T-cell (primary cell): Measurements from ENCODE around the gene GPS2. TPM values are rescaled to one million over a fixed set of nuclear protein-coding genes. Genes with fewer than 3 reads are reported as not detected.
A peak's percentile ranks its signal among the peaks of the same experiment; 100 is the strongest.
"Not testable (repeated sequence)": the region's sequence is repeated elsewhere in the genome, so short reads cannot be mapped to it uniquely, and the experiment has no call there.

Source experiments
- ATAC-seq, 4 experiments: fragments of 200-7000 bp in 3 of 4; fragments of 150-1000 bp in 1 of 4; cut with Tn5 transposase; replicated peaks in 1 of 4; 1 replicate in 3 of 4; 2 replicates in 1 of 4; pipeline ENCODE4 v1.10.0; 2021; ENCODE audit warnings: moderate library complexity in 3 of 4, mild to moderate bottlenecking in 2 of 4, moderate number of reproducible peaks in 1 of 4
- CTCF ChIA-PET, 2 donors: fragments of 300-600 bp; sonication (Branson Sonifier 250); formaldehyde crosslinking; loops; one replicate each; lab custom pipeline; 2022; ENCODE audit warnings: antibody characterized with exemption in 2 of 2; lab: Charles Lee
- POLR2A ChIA-PET, 2 donors: fragments of 300-600 bp; sonication (Branson Sonifier 250); formaldehyde crosslinking; loops; one replicate each; lab custom pipeline; 2022; ENCODE audit warnings: antibody characterized with exemption in 2 of 2; lab: Charles Lee
- DNase-seq, 35 experiments: peaks; one replicate each; pipeline versions ENCODE4 v3.0.0 to v3.0.0-alpha.2; 2013 to 2023
- H3K27ac ChIP-seq: one replicate; pipeline ENCODE4 v1.5.1; 2013; ENCODE audit warnings: low read length
- H3K27me3 ChIP-seq, 2 experiments: replicated peaks in 1 of 2; 1 replicate in 1 of 2; 2 replicates in 1 of 2; pipeline versions ENCODE4 v1.6.1 to v1.7.0; 2013; ENCODE audit warnings: low read length in 1 of 2, mixed read lengths in 1 of 2; ENCODE audit not compliant: control insufficient read depth in 2 of 2, insufficient read depth in 2 of 2; ENCODE audit errors: extremely low read depth in 1 of 2
- H3K36me3 ChIP-seq, 2 donors: 1 replicate in 1 of 2; 2 replicates in 1 of 2; pipeline versions ENCODE4 v1.6.1 to v1.7.0; 2013; ENCODE audit warnings: low read length in 1 of 2; ENCODE audit not compliant: control insufficient read depth in 2 of 2, insufficient read depth in 1 of 2; ENCODE audit errors: extremely low read depth in 1 of 2
- H3K4me1 ChIP-seq, 2 experiments: 1 replicate in 1 of 2; 2 replicates in 1 of 2; pipeline versions ENCODE4 v1.6.1 to v1.7.0; 2013; ENCODE audit warnings: low read length in 2 of 2, mixed read lengths in 1 of 2; ENCODE audit not compliant: insufficient read depth in 2 of 2, control insufficient read depth in 1 of 2; ENCODE audit errors: extremely low read depth in 1 of 2
- H3K4me3 ChIP-seq, 2 donors: 1 replicate in 1 of 2; 2 replicates in 1 of 2; pipeline versions ENCODE4 v1.5.1 to v1.7.0; 2013; ENCODE audit warnings: mild to moderate bottlenecking in 2 of 2, low read length in 1 of 2, moderate library complexity in 1 of 2; ENCODE audit not compliant: control insufficient read depth in 1 of 2; ENCODE audit errors: extremely low read depth in 1 of 2
- H3K9me3 ChIP-seq: 2 replicates; pipeline ENCODE4 v1.7.0; 2013
- H3K27ac Mint-ChIP-seq, 2 donors: one replicate each; pipeline ENCODE4 v1.8.0; 2020 to 2021; ENCODE audit warnings: mild to moderate bottlenecking in 2 of 2, mixed read lengths in 2 of 2
- H3K27me3 Mint-ChIP-seq, 2 donors: one replicate each; pipeline ENCODE4 v1.8.0; 2021 to 2022; ENCODE audit warnings: mixed read lengths in 2 of 2
- H3K36me3 Mint-ChIP-seq: one replicate; pipeline ENCODE4 v1.8.0; 2021; ENCODE audit warnings: mixed read lengths
- H3K4me1 Mint-ChIP-seq, 3 donors: one replicate each; pipeline ENCODE4 v1.8.0; 2020 to 2022; ENCODE audit warnings: mixed read lengths in 3 of 3, mild to moderate bottlenecking in 1 of 3
- H3K4me3 Mint-ChIP-seq, 3 donors: one replicate each; pipeline ENCODE4 v1.8.0; 2020 to 2022; ENCODE audit warnings: mild to moderate bottlenecking in 3 of 3, mixed read lengths in 3 of 3, moderate library complexity in 3 of 3
- H3K9me3 Mint-ChIP-seq, 3 donors: one replicate each; pipeline ENCODE4 v1.8.0; 2020 to 2022; ENCODE audit warnings: mixed read lengths in 3 of 3
- WGBS: methylation state at CpG from one replicate; pipeline ENCODE4 v1.1.5; 2013; ENCODE audit warnings: missing lambda C conversion rate; ENCODE audit not compliant: insufficient coverage; 5-methylcytosine and 5-hydroxymethylcytosine counted together
- total RNA-seq, 35 experiments: library from RNA in 6 of 35; stranded (reverse) in 6 of 35; fragments of 120-200 nt in 1 of 35; gene quantifications; one replicate each; pipeline versions ENCODE4 v1.2.1 to v1.2.4 and lab custom pipeline; 2013 to 2026

Gene GPS2
- total RNA-seq, 5 donors from 2014 or later (not counting 1 experiment from before 2014, with no cell fraction given): 114 to 129 (median 125) TPM

GRCh38 chr17:7341842-7342241 is 26.7 kb upstream of the GPS2 start:
- H3K4me3 Mint-ChIP-seq: no peak overlapping the region
- no peak overlapping the region for H3K27ac ChIP-seq

GRCh38 chr17:7340179-7340578 is 25.0 kb upstream of the GPS2 start:
- H3K27ac Mint-ChIP-seq: peak overlapping the region; percentile 71 to 76
- WGBS: no CpG with 5 or more reads among the region's 2 CpGs

More at GRCh38 chr17:7341842-7342241, 26.7 kb upstream of the GPS2 start:
- no peak overlapping the region for H3K4me3 ChIP-seq
- ATAC-seq (no peak), DNase-seq (no peak)
- no peaks in the 10 kb centered on the region for H3K27me3 ChIP-seq
- H3K9me3 ChIP-seq: no peaks in the 10 kb centered on the region
- 96% methylated on average over 10 of the region's 13 CpGs for WGBS
- H3K9me3 Mint-ChIP-seq: no peaks in the 10 kb centered on the region
- peaks cover 27% of the 10 kb centered on the region for H3K36me3 Mint-ChIP-seq
- ChIA-PET POLR2A (interaction anchor here in 1 of 2 donors (1.0 kb wide), 1 partner anchor 32 kb away, joined by 3 read pairs; no protein-coding TSS in a partner anchor), CTCF (interaction anchor here in 1 of 2 donors (0.6 to 1.1 kb wide), 2 partner anchors 12 to 33 kb away, joined by 4 read pairs; no protein-coding TSS in a partner anchor)
- peaks cover 2 to 60% of the 10 kb centered on the region in 2 experiments for H3K4me1 ChIP-seq
- H3K36me3 ChIP-seq: peaks cover 19 to 83% of the 10 kb centered on the region in 2 donors
- H3K27ac Mint-ChIP-seq: peak overlapping the region in 1 of 2 donors; percentile 16
- H3K4me1 Mint-ChIP-seq: peaks cover 28 to 45% (median 43%) of the 10 kb centered on the region in 3 donors
- H3K27me3 Mint-ChIP-seq: no peaks in the 10 kb centered on the region

GRCh38 chr17:7337600-7337999 is 22.4 kb upstream of the GPS2 start:
- Histone ChIP-seq H3K36me3 (peaks cover 0 to 44% of the 10 kb centered on the region in 2 donors), H3K4me1 (peaks cover 10 to 85% of the 10 kb centered on the region in 2 experiments), H3K27ac (peak overlapping the region; percentile 72), H3K4me3 (peak overlapping the region; percentile 78 to 93)
- ATAC-seq, H3K9me3 ChIP-seq, DNase-seq, H3K27me3 Mint-ChIP-seq, H3K27me3 ChIP-seq, H3K9me3 Mint-ChIP-seq: not testable (repeated sequence)
- Mint-ChIP-seq H3K36me3 (peaks cover 17% of the 10 kb centered on the region), H3K27ac (peak overlapping the region; percentile 99 to 100), H3K4me1 (peaks cover 47 to 65% (median 63%) of the 10 kb centered on the region in 3 donors), H3K4me3 (peak overlapping the region; percentile 93 to 98 (median 93))
- ChIA-PET CTCF (interaction anchor here (0.7 to 2.3 kb wide), 3 partner anchors 11 to 106 kb away, joined by 4 to 5 read pairs (median 5); no protein-coding TSS in a partner anchor), POLR2A (interaction anchor here in 1 of 2 donors (0.6 kb wide), 1 partner anchor 16 kb away, joined by 3 read pairs; no protein-coding TSS in a partner anchor)
- WGBS: 5% methylated on average over 5 of the region's 7 CpGs

More at GRCh38 chr17:7340179-7340578, 25.0 kb upstream of the GPS2 start:
- no peaks in the 10 kb centered on the region for H3K27me3 ChIP-seq
- Mint-ChIP-seq H3K4me1 (peaks cover 38 to 55% (median 48%) of the 10 kb centered on the region in 3 donors), H3K36me3 (peaks cover 23% of the 10 kb centered on the region), H3K4me3 (peak overlapping the region in 1 of 3 donors; percentile 98), H3K27me3 (no peaks in the 10 kb centered on the region), H3K9me3 (no peaks in the 10 kb centered on the region)
- H3K4me1 ChIP-seq: peaks cover 10 to 67% of the 10 kb centered on the region in 2 experiments
- no peaks in the 10 kb centered on the region for H3K9me3 ChIP-seq
- H3K36me3 ChIP-seq: peaks cover 12 to 69% of the 10 kb centered on the region in 2 donors
- H3K27ac ChIP-seq: no peak overlapping the region
- CTCF ChIA-PET: no interaction called here
- H3K4me3 ChIP-seq: no peak overlapping the region
- POLR2A ChIA-PET: no interaction called here
- no peak for DNase-seq
- ATAC-seq: no peak

GRCh38 chr17:7336240-7337175 is 21.3 kb upstream of the GPS2 start, which contains the start of gene ACAP1:
TSS of gene ACAP1 (plus strand) at chr17:7336529. CDS start at chr17:7336735, 206 bp downstream.
- peak within 1 kb of the TSS; percentile 78 to 93 for H3K4me3 ChIP-seq
- H3K36me3 ChIP-seq: peaks cover 0 to 34% of the 10 kb centered on the region in 2 donors
- Mint-ChIP-seq H3K27me3 (no peaks in the 10 kb centered on the region), H3K9me3 (no peaks in the 10 kb centered on the region), H3K4me3 (peak within 1 kb of the TSS; percentile 93 to 98 (median 93)), H3K36me3 (peaks cover 15% of the 10 kb centered on the region), H3K27ac (peak within 1 kb of the TSS; percentile 99 to 100), H3K4me1 (peaks cover 53 to 67% (median 66%) of the 10 kb centered on the region in 3 donors)
- H3K9me3 ChIP-seq: no peaks in the 10 kb centered on the region
- peak within 1 kb of the TSS; percentile 72 for H3K27ac ChIP-seq
- peaks cover 19 to 86% of the 10 kb centered on the region in 2 experiments for H3K4me1 ChIP-seq
- ChIA-PET POLR2A (interaction anchor here (0.5 to 1.0 kb wide), 7 partner anchors 8 to 145 kb away, joined by 3 to 4 read pairs (median 3); no protein-coding TSS in a partner anchor), CTCF (interaction anchor here (0.5 to 2.3 kb wide), 13 partner anchors 8 to 426 kb away, joined by 3 to 5 read pairs (median 4); no protein-coding TSS in a partner anchor)
- peak; percentile 95 to 97 (median 96) for ATAC-seq
- DNase-seq: peak; percentile 75 to 93 (median 88)
- H3K27me3 ChIP-seq: no peaks in the 10 kb centered on the region
- WGBS: 0% methylated on average over 3 of the region's 17 CpGs

- H3K4me1 ChIP-seq: peaks cover 19 to 82% of the 10 kb centered on the region in 2 experiments
- H3K4me3 Mint-ChIP-seq: peak overlapping the region; percentile 93 to 98 (median 93)
- H3K9me3 ChIP-seq, DNase-seq, H3K27me3 Mint-ChIP-seq, H3K27me3 ChIP-seq, ATAC-seq, H3K9me3 Mint-ChIP-seq: not testable (repeated sequence)
- peaks cover 52 to 68% (median 63%) of the 10 kb centered on the region in 3 donors for H3K4me1 Mint-ChIP-seq
- POLR2A ChIA-PET: interaction anchor here in 1 of 2 donors (1.0 kb wide), 1 partner anchor 34 kb away, joined by 4 read pairs; no protein-coding TSS in a partner anchor
- H3K4me3 ChIP-seq: peak overlapping the region in 1 of 2 donors; percentile 78
- H3K36me3 Mint-ChIP-seq: peaks cover 12% of the 10 kb centered on the region
- CTCF ChIA-PET: interaction anchor here (0.5 to 1.5 kb wide), 9 partner anchors 13 to 425 kb away, joined by 3 to 5 read pairs (median 3); no protein-coding TSS in a partner anchor
- 67% methylated on average over 8 of the region's 13 CpGs for WGBS
- peak overlapping the region; percentile 72 for H3K27ac ChIP-seq
- peaks cover 0 to 26% of the 10 kb centered on the region in 2 donors for H3K36me3 ChIP-seq
- H3K27ac Mint-ChIP-seq: peak overlapping the region; percentile 99 to 100
Measured at GRCh38 chr17:7335765-7336164, 20.6 kb upstream of the GPS2 start.
